Measurements from ENCODE around the gene ZFYVE26.

GRCh38 chr14:67806246-67806645 lies 10.1 kb downstream of the ZFYVE26 start:
- TF ChIP-seq USF2 (IDR thresholded peaks at IDR 0.05) (no peak), POLR2A (IDR thresholded peaks at IDR 0.05; ENCODE audit: low read length) (no peak), E2F6 (IDR thresholded peaks at IDR 0.05; ENCODE audit: borderline replicate concordance, low read depth) (no peak), NR3C1 (IDR thresholded peaks at IDR 0.05) (no peak), JUN (IDR thresholded peaks at IDR 0.05) (no peak), REST (IDR thresholded peaks at IDR 0.05) (no peak), CTCF (IDR thresholded peaks at IDR 0.05) (no peak), PBX3 (IDR thresholded peaks at IDR 0.05) (no peak), ESRRA (IDR thresholded peaks at IDR 0.05; ENCODE audit: borderline replicate concordance, low read length) (no peak), ELK1 (IDR thresholded peaks at IDR 0.05; ENCODE audit: low read depth, low read length) (no peak), MAX (IDR thresholded peaks at IDR 0.05) (no peak), RAD21 (conservative IDR thresholded peaks at IDR 0.05 in 1 of 2, IDR thresholded peaks at IDR 0.05 in 1 of 2) (no peak)

Data from A549 (cell line).